ENCODE data around the gene NOM1.

DNA sequence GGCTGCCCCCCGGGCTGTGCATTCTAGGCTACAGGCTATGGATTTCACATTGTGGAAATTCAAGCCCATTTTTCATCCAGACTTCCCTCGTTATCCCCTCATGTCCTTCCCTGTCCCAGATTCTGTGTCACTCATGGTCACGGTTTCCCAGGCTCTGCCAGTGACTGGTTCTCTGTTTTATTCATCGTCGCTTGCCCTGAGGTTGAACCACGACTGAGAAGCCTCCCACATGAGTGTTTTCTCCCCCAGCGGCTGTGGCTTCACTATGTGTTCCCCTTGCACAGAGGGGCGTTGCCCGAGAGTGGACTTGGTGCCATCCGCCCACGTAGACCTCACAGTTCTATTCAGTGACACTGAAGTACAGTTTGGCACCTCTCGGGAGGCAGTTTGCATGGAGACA lies 14.0 kb downstream of the NOM1 start:
- TF ChIP-seq, protein P1, sequence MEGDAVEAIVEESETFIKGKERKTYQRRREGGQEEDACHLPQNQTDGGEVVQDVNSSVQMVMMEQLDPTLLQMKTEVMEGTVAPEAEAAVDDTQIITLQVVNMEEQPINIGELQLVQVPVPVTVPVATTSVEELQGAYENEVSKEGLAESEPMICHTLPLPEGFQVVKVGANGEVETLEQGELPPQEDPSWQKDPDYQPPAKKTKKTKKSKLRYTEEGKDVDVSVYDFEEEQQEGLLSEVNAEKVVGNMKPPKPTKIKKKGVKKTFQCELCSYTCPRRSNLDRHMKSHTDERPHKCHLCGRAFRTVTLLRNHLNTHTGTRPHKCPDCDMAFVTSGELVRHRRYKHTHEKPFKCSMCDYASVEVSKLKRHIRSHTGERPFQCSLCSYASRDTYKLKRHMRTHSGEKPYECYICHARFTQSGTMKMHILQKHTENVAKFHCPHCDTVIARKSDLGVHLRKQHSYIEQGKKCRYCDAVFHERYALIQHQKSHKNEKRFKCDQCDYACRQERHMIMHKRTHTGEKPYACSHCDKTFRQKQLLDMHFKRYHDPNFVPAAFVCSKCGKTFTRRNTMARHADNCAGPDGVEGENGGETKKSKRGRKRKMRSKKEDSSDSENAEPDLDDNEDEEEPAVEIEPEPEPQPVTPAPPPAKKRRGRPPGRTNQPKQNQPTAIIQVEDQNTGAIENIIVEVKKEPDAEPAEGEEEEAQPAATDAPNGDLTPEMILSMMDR (IDR thresholded peaks at IDR 0.05): no peak
- TF ChIP-seq REST (IDR thresholded peaks at IDR 0.05; ENCODE audit: insufficient read depth in 1 of 2, low read depth in 2 of 2, low read length in 1 of 2): no peak
- TF ChIP-seq POLR2AphosphoS5 (IDR thresholded peaks at IDR 0.05; ENCODE audit: low read depth, low read length): no peak
- TF ChIP-seq TCF7L2 (IDR thresholded peaks at IDR 0.05; ENCODE audit: low read depth, low read length): no peak

Measured in Panc1 (cell line).